Activated CD8-positive, alpha-beta T cell treated with anti-CD3 and anti-CD28 coated beads for 36 hours (primary cell): ENCODE data around the gene LRMDA. TPM values are rescaled to one million over a fixed set of nuclear protein-coding genes. Genes with fewer than 3 reads are reported as not detected.

Experiments used
- ATAC-seq: fragments of 200-7000 bp; cut with Tn5 transposase; one replicate; pipeline ENCODE4 v1.10.0; 2021; ENCODE audit warnings: mild to moderate bottlenecking, moderate library complexity
- CTCF ChIA-PET: fragments of 350-600 bp; sonication (Branson Sonifier 250); formaldehyde crosslinking; loops from one replicate; lab custom pipeline; 2021; ENCODE audit warnings: antibody characterized with exemption; lab: Charles Lee
- POLR2A ChIA-PET: fragments of 350-600 bp; sonication (Branson Sonifier 250); formaldehyde crosslinking; loops from one replicate; lab custom pipeline; 2021; ENCODE audit warnings: antibody characterized with exemption; lab: Charles Lee
- DNase-seq: peaks from one replicate; pipeline ENCODE4 v3.0.0-alpha.2; 2020
- H3K27ac Mint-ChIP-seq: one replicate; pipeline ENCODE4 v1.8.0; 2021; ENCODE audit warnings: mild to moderate bottlenecking, mixed read lengths
- H3K27me3 Mint-ChIP-seq: one replicate; pipeline ENCODE4 v1.8.0; 2021; ENCODE audit warnings: mixed read lengths
- H3K36me3 Mint-ChIP-seq: one replicate; pipeline ENCODE4 v1.8.0; 2021; ENCODE audit warnings: low read depth, mixed read lengths
- H3K4me1 Mint-ChIP-seq: one replicate; pipeline ENCODE4 v1.8.0; 2021; ENCODE audit warnings: low read depth, mixed read lengths
- H3K4me3 Mint-ChIP-seq: one replicate; pipeline ENCODE4 v1.8.0; 2021; ENCODE audit warnings: mild to moderate bottlenecking, moderate library complexity, mixed read lengths
- H3K9me3 Mint-ChIP-seq: one replicate; pipeline ENCODE4 v1.8.0; 2021; ENCODE audit warnings: mixed read lengths
- CTCF ChIP-seq: fragments of 200-600 bp; IDR thresholded peaks from one replicate; pipeline ENCODE4 v1.8.0; 2022; ENCODE audit warnings: antibody characterized with exemption, mild to moderate bottlenecking
- intact Hi-C: fragments of 100-400 bp; cut with micrococcal nuclease; formaldehyde crosslinking; loops from one replicate; pipeline ENCODE4 v1.10.0; 2022
- total RNA-seq, 2 experiments: library from RNA; stranded (reverse); gene quantifications; one replicate each; pipeline ENCODE4 v1.2.3, GENCODE V29; 2021

The LRMDA gene
- total RNA-seq, 2 experiments from 2014 or later: not detected

DNA sequence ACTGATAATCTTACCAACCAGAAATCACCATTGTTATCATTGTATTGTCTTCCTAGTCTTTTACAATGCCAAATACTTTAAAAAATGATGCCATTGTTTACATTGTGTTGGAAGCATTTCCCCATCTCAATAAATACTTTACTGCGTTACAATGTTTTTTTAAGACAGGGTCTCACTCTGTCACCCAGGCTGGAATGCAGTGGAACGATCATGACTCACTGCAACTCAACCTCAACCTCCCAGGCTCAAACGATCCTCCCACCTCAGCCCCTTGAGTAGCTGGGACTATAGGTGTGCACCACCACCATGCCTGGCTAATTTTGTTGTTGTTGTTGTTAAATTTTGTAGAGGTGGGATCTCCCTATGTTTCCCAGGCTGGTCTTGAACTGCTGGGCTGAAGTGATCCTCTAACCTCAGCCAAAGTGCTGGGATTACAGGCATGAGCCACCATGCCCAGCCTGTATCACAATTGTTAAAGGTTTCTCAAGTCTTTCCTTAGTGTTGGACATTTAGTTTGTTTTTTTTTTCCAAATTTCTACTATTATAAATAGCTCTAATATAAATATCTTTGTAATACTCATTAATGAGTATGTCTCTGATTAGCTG is 13.5 kb downstream of the LRMDA start:
- ATAC-seq: no peak
- H3K27ac Mint-ChIP-seq: no peak overlapping the region
- DNase-seq: no peak
- POLR2A ChIA-PET: no interaction called here
- H3K4me3 Mint-ChIP-seq: no peak overlapping the region
- H3K36me3 Mint-ChIP-seq: no peaks in the 10 kb centered on the region
- peaks cover 5% of the 10 kb centered on the region for H3K27me3 Mint-ChIP-seq
- intact Hi-C loops: no loop called here
- CTCF ChIA-PET: interaction anchor here (1.1 kb wide), 1 partner anchor 12 kb away, joined by 3 read pairs; no protein-coding TSS in a partner anchor
- H3K4me1 Mint-ChIP-seq: no peaks in the 10 kb centered on the region
- TF ChIP-seq CTCF: no peak
- peaks cover 22% of the 10 kb centered on the region for H3K9me3 Mint-ChIP-seq

GRCh38 chr10:75446508-75446907 is 15.1 kb downstream of the LRMDA start:
- POLR2A ChIA-PET: no interaction called here

GRCh38 chr10:75448166-75448565 is 16.7 kb downstream of the LRMDA start:
- TF ChIP-seq CTCF: no peak
- peaks cover 16% of the 10 kb centered on the region for H3K9me3 Mint-ChIP-seq
- DNase-seq (no peak), ATAC-seq (no peak)
- H3K4me1 Mint-ChIP-seq: no peaks in the 10 kb centered on the region
- intact Hi-C loops: no loop called here
- ChIA-PET POLR2A (no interaction called here), CTCF (no interaction called here)
- H3K4me3 Mint-ChIP-seq: no peak overlapping the region
- H3K36me3 Mint-ChIP-seq: no peaks in the 10 kb centered on the region
- H3K27me3 Mint-ChIP-seq: peaks cover 3% of the 10 kb centered on the region
- H3K27ac Mint-ChIP-seq: no peak overlapping the region

More at GRCh38 chr10:75446508-75446907, 15.1 kb downstream of the LRMDA start:
- CTCF ChIA-PET: no interaction called here
- intact Hi-C loops: no loop called here
- no peak overlapping the region for H3K27ac Mint-ChIP-seq
- TF ChIP-seq CTCF: no peak
- H3K4me3 Mint-ChIP-seq: no peak overlapping the region
- H3K36me3 Mint-ChIP-seq: no peaks in the 10 kb centered on the region
- peaks cover 22% of the 10 kb centered on the region for H3K9me3 Mint-ChIP-seq
- H3K27me3 Mint-ChIP-seq: peaks cover 5% of the 10 kb centered on the region
- ATAC-seq (no peak), DNase-seq (no peak)
- H3K4me1 Mint-ChIP-seq: no peaks in the 10 kb centered on the region

- DNase-seq: no peak
- ATAC-seq: no peak
- Mint-ChIP-seq H3K27ac (no peak overlapping the region), H3K36me3 (no peaks in the 10 kb centered on the region), H3K27me3 (peaks cover 3% of the 10 kb centered on the region), H3K4me1 (no peaks in the 10 kb centered on the region), H3K9me3 (peaks cover 8% of the 10 kb centered on the region), H3K4me3 (no peak overlapping the region)
- TF ChIP-seq CTCF: no peak
- POLR2A ChIA-PET: no interaction called here
- intact Hi-C loops: no loop called here
- CTCF ChIA-PET: interaction anchor here (1.2 kb wide), 1 partner anchor 54 kb away, joined by 4 read pairs; no protein-coding TSS in a partner anchor
These were observed 18.1 kb downstream of the LRMDA start for GRCh38 chr10:75449382-75450074.

DNA sequence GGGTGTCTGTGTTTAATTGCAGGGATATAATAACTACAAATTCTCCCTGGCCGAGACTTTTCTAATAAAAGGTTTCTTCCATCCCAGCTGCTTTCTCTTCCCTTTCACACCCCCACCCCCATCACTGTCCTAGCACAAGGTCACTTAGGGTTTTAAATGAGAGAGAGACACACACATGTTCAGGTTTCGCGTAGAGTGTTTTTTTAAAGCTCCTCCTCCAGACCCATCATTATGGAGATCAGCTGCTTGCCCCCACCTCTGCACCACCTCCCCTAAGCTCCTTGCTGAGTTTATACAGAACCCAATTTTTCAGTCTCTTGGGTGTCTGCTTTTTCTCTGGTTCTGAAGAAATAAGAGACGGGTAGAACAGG is 18.6 kb downstream of the LRMDA start:
- peaks cover 8% of the 10 kb centered on the region for H3K9me3 Mint-ChIP-seq
- TF ChIP-seq CTCF: no peak
- H3K27me3 Mint-ChIP-seq: peaks cover 3% of the 10 kb centered on the region
- ChIA-PET POLR2A (no interaction called here), CTCF (interaction anchor here (1.2 kb wide), 1 partner anchor 54 kb away, joined by 4 read pairs; no protein-coding TSS in a partner anchor)
- no peak overlapping the region for H3K4me3 Mint-ChIP-seq
- no peaks in the 10 kb centered on the region for H3K36me3 Mint-ChIP-seq
- ATAC-seq (no peak), DNase-seq (no peak)
- H3K4me1 Mint-ChIP-seq: no peaks in the 10 kb centered on the region
- intact Hi-C loops: no loop called here
- no peak overlapping the region for H3K27ac Mint-ChIP-seq
